Activated CD8-positive, alpha-beta memory T cell treated with anti-CD3 and anti-CD28 coated beads, Interleukin-2, amount 50 U/mL, for 24 hours (primary cell): ENCODE data around the gene ARHGEF25.
"Not testable (repeated sequence)": the region's sequence is repeated elsewhere in the genome, so short reads cannot be mapped to it uniquely, and the experiment has no call there.

ENCODE experiments used
- DNase-seq: peaks from one replicate; pipeline ENCODE4 v3.0.0-alpha.2; 2020; ENCODE audit errors: extremely low read depth

ARHGEF25 gene

GRCh38 chr12:57636731-57637130 is 25.5 kb downstream of the ARHGEF25 start:
- DNase-seq, result not testable (repeated sequence)

GRCh38 chr12:57637364-57637763 is 26.1 kb downstream of the ARHGEF25 start:
- no peak for DNase-seq

GRCh38 chr12:57638096-57638495 is 26.9 kb downstream of the ARHGEF25 start:
- DNase-seq, result no peak

- no peak for DNase-seq
Observed at GRCh38 chr12:57640175-57641042, 29.2 kb downstream of the ARHGEF25 start.

GRCh38 chr12:57641699-57642442 is 30.6 kb downstream of the ARHGEF25 start:
- no peak for DNase-seq

GRCh38 chr12:57645990-57646658 is 34.9 kb downstream of the ARHGEF25 start:
- DNase-seq, result not testable (repeated sequence)

GRCh38 chr12:57646659-57647049 is 35.4 kb downstream of the ARHGEF25 start:
- not testable (repeated sequence) for DNase-seq

- no peak for DNase-seq
Observed at GRCh38 chr12:57654042-57654441, 42.8 kb downstream of the ARHGEF25 start.

GRCh38 chr12:57655541-57656240 is 44.5 kb downstream of the ARHGEF25 start:
- no peak for DNase-seq

- DNase-seq, result not testable (repeated sequence)
Observed at GRCh38 chr12:57656408-57656807, 45.2 kb downstream of the ARHGEF25 start.

GRCh38 chr12:57657744-57658143 is 46.5 kb downstream of the ARHGEF25 start:
- no peak for DNase-seq

- no peak for DNase-seq
Observed at GRCh38 chr12:57658890-57659289, 47.7 kb downstream of the ARHGEF25 start.

GRCh38 chr12:57661376-57661775 is 50.1 kb downstream of the ARHGEF25 start:
- no peak for DNase-seq

- DNase-seq, result not testable (repeated sequence)
Observed at GRCh38 chr12:57665066-57665820, 54.0 kb downstream of the ARHGEF25 start.
